Colon (tissue), 2 donors: ENCODE results near the gene ZNF429.
"Not testable (repeated sequence)": the region's sequence is repeated elsewhere in the genome, so short reads cannot be mapped to it uniquely, and the experiment has no call there.

Experiments
- FAIRE-seq: peaks from 2 replicates; lab custom pipeline; 2012; peaks lifted over from hg19 to GRCh38; lab: Jason Lieb, UNC
- donor health status: control.
- donor health status: control.

The ZNF429 gene

GRCh38 chr19:21519488-21519887, 14.1 kb downstream of the ZNF429 start:
- FAIRE-seq, result no peak

- FAIRE-seq, result no peak
Measured at GRCh38 chr19:21532904-21533303, 27.5 kb downstream of the ZNF429 start.

DNA sequence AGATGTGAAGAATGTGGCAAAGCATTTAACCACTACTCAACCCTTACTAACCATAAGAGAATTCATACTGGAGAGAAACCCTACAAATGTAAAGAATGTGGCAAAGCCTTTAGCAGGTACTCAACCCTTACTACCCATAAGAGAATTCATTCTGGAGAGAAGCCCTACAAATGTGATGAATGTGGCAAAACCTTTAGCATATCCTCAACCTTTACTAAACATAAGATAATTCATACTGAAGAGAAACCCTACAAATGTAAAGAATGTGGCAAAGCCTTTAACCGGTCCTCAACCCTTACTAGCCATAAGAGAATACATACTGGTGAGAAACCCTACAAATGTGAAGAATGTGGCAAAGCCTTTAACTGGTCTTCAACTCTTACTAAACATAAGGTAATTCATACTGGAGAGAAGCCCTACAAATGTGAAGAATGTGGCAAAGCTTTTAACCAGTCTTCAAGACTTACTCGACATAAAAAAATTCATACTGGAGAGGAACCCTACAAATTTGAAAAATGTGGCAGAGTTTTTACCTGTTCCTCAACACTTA, 31.4 kb downstream of the ZNF429 start:
- not testable (repeated sequence) for FAIRE-seq

GRCh38 chr19:21559444-21559843, 54.0 kb downstream of the ZNF429 start:
- no peak for FAIRE-seq

- no peak for FAIRE-seq
Measured at GRCh38 chr19:21564406-21564805, 59.0 kb downstream of the ZNF429 start.

DNA sequence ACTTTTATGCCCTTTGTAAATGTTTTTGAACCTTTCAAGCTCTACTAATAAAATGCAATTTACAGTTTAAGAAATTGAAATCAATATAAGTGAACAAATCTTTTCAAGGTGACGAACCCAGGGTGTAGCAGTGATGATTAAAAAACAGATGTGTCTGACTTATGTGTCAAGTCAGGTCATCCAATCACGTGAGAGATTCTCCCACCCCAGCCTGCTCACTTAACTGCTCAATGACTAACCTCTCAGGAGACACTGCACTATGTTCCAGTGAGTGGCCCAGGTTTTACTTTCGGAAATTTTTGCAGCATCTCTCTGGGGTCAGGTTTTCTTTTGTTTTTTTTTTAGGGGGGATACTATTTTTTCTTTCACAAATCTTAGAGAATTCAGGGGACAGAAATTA, 60.7 kb downstream of the ZNF429 start:
- FAIRE-seq, result no peak

GRCh38 chr19:21567806-21568205, 62.4 kb downstream of the ZNF429 start:
- not testable (repeated sequence) for FAIRE-seq

DNA sequence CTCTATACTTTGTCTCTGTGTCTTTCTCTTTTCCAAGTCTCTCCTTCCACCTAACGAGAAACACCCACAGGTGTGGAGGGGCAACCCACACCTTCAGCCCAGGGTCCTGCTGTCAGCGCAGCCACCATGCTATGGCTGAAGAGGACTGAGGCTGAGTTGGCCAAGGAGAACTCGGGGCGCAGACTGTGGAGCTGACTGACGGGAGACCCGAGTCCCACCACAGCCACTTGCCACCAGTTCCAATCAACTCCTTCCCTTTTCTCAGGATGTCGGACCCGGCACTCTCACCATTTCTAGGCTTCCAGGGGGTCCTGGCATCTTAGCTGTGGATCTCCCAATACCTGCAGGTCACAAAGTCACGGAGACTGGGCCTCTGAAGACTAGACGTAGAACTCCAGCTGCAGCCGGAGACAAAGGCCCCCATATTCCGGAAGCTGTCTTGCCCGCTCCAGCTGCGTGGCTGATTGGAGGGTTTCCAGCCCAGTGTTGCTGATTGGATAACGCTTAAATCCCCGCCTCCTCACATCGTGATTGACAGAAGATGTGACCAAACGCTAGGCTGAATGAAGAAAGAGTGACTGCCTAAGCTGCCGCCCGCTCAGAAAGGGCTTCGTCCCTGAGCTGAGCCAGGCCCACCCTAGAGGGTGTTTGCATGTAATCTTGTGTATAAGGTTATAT, 63.6 kb downstream of the ZNF429 start:
- FAIRE-seq, result no peak

DNA sequence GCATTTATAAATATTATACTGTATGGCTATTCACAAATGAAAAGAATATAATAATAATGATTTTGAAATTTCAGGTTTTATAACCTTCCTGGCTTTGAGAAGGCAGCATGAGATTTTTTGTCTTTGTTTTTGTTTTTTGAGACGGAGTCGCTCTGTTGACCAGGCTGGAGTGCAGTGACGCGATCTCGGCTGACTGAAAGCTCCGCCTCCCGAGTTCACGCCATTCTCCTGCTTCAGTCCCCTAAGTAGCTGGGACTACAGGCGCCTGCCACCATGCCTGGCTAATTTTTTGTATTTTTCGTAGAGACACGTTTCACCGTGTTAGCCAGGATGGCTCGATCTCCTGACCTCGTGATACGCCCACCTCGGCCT, 64.1 kb downstream of the ZNF429 start:
- FAIRE-seq, result no peak

GRCh38 chr19:21571316-21571715, 65.9 kb downstream of the ZNF429 start:
- no peak for FAIRE-seq

GRCh38 chr19:21574607-21575006, 69.2 kb downstream of the ZNF429 start:
- no peak for FAIRE-seq

GRCh38 chr19:21576481-21576880, 71.1 kb downstream of the ZNF429 start:
- FAIRE-seq, result no peak

DNA sequence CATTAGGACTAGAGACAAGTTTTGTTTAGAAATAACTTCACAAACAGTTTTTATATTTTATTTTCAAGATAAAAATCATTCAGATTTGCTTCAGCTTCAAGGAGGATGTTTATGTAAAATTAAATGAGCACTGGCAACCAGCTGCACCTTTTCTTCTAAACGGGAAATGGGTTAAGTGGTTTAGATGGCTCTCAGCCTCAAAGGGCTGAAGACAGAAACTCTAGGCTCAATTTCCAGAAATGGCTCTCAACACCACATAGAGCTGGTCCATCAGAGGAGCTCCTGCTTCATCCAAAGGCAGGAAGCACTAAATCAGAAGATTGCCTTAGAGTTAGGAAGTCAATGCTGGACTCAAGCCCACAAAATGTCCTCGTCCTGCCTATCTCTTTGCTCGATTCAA, 74.7 kb downstream of the ZNF429 start:
- no peak for FAIRE-seq

DNA sequence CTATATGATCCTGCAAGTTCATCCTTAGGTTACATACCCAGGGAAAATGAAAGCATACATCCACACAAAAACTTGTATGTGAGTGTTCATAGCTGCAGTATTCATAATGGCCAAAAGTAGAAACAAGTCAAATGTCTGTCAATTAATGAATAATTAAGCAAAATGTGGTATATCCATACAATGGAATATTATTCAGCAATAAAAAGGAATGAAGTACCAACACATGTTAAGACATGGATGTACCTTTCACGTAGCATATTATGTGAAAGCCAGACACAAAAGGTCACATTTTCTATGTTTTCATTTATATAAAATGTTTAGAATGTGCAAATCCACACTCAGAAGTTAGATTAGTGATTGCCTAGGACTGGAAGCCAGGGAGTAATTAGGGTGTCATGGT, 75.4 kb downstream of the ZNF429 start:
- FAIRE-seq, result no peak

GRCh38 chr19:21581646-21582240, 76.3 kb downstream of the ZNF429 start:
- FAIRE-seq, result no peak

- FAIRE-seq, result no peak
Measured at GRCh38 chr19:21584537-21584936, 79.1 kb downstream of the ZNF429 start.

GRCh38 chr19:21585281-21585890, 80.0 kb downstream of the ZNF429 start:
- no peak for FAIRE-seq

DNA sequence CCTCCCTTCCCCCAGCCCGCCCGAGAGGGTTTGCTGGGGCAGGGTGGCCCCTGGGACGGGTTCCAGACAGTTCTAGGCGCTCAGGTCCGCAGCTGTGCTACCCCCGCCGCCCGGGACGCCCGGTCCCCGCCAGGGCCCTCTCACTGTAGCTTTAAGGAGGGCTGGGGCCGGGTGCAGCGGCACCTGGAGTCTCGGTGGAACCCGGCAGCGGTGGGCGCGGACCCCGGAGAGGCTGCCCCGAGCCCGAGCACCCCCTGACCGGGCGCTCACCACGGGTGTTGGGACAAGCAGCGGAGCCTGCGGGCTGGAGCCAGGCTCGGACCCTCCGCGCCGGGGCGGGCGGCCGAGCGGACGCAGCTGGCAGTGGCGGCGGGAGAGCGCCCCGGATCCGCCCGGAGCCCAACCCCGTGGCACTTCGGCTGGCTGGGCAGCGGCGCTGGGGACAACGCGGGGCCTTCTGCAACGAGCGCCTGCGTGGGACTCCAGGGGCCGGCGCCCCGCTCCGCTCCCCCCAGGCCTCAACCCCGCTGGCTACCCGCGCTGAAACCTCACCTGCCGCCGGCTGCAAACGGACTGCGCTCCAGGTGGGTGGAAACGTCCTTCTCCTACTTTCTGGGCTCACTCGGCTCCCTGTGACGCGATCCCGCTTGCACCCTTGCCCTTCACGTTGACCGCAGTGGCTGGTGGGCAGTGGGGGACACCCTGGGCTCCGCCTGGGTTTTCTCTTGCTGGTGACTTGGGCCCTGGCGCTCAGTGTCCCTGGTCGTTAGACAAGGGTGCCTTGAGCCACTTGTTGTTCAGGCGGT, 81.1 kb downstream of the ZNF429 start:
- no peak for FAIRE-seq

DNA sequence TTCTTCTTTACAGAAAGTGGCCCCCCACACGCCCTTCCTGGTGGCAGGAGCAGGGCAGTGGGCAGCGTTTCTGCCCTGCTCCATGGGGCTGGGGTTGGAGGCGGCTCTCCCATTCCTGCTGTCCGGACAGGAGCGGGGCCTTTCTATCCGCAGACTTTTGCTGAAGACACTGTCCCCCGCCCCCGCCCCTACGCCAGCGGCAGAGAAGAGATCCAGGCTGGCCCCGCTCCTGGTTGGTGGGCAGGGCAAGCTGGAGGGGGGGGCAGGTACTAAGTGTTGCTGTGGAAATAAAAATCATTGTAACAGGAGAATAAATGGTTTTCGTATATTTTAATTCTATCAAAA, 81.7 kb downstream of the ZNF429 start:
- FAIRE-seq, result no peak

DNA sequence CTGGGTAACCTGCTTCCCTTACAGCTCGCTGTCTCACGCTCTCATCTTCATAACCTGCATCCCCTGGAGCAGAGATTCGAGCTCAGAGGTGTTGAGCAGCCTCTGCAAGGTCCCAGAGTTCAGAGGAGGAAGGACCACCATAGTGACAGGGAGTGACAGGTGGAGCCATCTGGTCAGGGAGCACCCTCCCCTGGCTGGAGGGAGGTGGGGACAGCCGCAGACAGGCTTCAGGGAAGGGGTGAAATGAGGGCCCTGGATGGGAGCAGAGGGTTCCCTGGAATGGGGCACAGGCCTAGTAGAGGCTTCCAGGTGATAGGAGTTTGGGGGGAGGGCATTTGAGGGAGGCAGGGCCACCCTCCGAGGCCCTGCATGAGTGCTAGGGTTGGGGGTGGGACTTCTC, 82.1 kb downstream of the ZNF429 start:
- no peak for FAIRE-seq

GRCh38 chr19:21588065-21588601, 82.7 kb downstream of the ZNF429 start:
- FAIRE-seq, result no peak

GRCh38 chr19:21590867-21591266, 85.5 kb downstream of the ZNF429 start:
- FAIRE-seq, result no peak
